NCI-H446 treated with DMSO at 0.1 percent for 48 hours (cell line): ENCODE measurements around the gene TRIM14.
"Not testable (repeated sequence)": the region's sequence is repeated elsewhere in the genome, so short reads cannot be mapped to it uniquely, and the experiment has no call there.

Source experiments
- DNase-seq: peaks from one replicate; lab custom pipeline; 2025; lab: John Stamatoyannopoulos, UW

TRIM14 gene

DNA sequence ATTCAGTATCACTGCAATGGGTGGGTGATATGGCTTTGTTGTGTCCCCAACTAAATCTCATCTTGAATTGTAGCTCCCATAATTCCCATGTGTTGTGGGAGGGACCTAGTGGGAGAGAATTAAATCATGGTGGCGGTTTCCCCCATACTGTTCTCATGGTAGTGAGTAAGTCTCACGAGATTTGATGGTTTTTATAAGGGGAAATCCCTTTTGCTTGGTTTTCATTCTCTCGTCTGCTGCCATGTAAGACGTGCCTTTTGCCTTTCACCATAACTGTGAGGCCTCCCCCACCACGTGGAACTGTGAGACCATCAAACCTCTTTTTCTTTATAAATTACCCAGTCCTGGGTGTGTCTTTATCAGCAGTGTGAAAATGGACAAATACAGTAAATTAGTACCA is 72.0 kb downstream of the TRIM14 start:
- DNase-seq = no peak

DNA sequence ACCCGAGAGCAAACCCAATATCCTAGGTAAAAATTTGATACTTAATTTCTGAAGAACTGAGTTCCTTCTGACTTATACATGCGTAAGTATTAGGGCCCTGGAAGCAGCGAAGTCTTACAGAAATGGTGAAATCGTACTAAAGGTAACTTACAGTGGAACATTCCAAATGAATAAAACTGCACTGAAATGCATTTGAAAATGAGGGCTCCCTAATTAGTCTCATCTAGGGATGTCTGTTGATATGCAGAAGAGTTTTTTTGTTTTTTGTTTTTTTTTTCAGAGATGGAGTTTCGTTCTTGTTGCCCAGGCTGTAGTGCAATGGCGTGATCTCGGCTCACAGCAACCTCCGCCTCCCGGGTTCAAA is 72.9 kb downstream of the TRIM14 start:
- DNase-seq = no peak

DNA sequence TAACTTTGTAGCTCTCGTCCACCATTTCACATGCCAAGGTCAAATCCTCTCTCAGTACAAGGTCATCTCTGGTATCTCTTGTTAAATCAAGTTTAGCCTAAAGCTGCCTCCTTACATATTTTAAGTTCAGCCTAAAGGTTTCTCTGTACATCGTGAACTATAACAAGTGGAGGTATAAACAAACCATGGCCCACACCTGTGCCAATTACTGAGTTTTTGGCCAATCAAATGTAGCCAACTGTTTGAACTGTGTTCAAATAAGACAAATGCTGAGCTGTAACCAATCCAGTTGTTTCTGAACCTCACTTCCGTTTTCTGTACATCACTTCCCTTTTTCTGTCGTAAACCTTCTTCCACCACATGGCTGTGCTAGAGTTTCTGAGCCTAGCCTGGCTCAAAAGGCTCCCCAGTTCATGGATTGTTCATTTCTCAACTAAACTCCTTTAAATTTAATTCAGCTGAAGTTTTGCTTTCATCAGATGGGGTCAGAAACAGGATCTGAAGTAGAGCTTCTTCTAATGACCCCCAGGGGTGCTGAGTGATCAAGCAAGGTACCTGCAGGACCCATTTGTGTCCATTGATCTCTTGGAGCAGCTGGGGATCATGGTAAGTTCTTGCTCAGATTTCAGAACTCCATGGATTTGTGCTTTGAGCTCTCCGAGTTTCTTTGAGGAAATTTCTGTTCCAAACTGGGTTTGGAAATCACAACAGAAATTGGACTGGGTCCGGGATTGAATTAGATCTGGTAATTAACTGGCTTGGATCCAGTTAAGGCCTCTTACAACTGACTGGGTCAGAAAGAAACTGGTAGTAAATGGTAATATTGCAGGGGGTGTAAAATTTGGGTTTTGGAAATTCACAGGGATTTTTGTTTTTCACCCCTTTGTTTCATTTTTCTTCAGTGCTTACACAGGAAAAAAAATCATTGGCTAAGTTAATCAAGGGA is 73.5 kb downstream of the TRIM14 start:
- peak; percentile 3 for DNase-seq

DNA sequence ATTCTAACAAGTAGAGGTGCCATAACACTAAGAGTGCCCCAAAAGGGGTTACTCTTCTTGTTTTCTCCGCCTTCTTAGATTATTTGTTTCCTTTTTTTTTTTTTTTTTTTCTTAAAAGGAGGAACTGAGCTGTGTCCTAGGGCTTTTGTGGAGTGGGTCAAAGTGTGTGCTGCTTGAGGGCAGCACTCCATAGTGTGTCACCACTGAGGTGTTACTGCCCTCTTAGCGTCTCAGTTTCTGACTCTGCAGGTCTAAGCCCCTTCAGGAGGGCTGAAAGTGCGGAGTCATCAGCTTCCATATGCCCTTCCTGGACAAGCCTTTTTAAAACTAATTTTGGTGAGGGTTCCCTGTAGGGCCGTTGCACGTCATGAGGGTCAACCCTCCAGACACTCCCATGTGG is 75.1 kb downstream of the TRIM14 start:
- DNase-seq = no peak

DNA sequence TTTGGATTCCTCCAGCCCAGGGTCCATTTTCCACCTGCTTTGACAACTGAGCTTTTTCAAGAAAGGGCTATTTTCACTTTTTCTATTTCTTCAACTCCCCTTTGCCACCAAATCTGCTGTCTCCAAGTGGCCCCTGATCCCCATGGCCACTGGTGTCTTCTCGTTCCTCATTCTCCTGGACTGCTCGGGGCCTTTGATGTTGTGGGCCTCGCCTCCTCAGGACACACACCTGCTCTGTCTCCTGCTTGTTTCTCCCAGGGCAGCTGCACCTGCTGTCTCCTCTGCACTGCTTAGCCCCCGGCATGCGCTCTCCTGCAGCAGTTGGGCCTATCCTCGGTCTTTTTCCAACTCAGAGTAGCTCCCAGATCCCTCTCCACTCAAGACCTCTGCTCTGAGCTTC is 78.8 kb downstream of the TRIM14 start:
- no peak for DNase-seq

DNA sequence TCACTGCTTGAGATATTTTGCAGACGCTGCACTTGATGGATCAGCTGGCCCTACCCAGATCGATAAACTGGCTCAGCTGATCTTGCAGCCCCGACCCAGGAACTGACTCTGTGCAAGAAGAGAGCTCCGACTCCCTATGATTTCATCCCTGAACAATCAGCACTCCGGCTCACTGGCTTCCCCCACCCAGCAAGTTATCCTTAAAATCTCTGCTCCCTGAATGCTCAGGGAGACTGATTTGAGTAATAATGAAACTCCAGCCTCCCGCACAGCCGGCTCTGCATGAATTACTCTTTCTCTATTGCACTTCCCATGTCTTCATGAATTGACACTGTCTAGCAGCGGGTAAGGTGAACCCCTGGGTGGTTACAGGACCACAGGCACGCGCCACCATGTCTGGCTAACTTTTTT is 79.4 kb downstream of the TRIM14 start:
- DNase-seq = no peak

DNA sequence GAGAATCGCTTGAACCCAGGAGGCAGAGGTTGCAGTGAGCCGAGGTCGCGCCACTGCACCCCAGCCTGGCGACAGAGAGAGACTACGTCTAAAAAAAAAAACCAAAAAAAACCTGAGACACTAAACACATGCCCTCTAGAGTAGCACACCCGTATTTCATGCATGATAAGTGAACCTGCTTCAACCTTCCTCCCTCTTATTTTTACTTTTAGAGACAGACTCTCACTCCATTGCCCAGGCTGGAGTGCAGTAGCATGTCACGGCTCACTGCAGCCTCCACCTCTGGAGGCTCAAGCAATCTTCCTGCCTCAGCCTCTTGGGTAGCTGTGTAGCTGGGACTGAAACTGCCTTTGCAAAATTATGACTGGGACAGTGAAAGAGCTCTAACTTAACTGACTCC is 80.1 kb downstream of the TRIM14 start:
- no peak for DNase-seq

DNA sequence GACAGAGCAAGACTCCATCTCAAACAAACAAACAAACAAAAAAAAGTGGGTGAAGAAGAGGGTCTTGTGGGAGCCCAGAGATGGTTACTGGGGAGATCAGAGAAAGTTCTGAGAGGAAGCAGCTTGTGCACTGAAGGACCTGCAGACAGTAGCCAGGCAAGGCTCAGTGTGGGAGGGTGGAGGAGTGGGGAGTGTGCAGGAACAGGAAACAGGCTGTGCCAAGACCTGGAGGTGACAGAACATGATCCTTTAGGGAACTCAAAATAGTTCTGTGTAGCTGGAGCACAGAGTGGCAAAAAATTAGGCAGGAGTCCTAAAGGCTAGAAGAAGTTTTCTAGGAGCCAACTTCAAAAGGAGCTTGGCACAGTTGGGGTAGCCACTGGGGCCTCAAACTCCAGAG is 81.7 kb downstream of the TRIM14 start:
- no peak for DNase-seq

DNA sequence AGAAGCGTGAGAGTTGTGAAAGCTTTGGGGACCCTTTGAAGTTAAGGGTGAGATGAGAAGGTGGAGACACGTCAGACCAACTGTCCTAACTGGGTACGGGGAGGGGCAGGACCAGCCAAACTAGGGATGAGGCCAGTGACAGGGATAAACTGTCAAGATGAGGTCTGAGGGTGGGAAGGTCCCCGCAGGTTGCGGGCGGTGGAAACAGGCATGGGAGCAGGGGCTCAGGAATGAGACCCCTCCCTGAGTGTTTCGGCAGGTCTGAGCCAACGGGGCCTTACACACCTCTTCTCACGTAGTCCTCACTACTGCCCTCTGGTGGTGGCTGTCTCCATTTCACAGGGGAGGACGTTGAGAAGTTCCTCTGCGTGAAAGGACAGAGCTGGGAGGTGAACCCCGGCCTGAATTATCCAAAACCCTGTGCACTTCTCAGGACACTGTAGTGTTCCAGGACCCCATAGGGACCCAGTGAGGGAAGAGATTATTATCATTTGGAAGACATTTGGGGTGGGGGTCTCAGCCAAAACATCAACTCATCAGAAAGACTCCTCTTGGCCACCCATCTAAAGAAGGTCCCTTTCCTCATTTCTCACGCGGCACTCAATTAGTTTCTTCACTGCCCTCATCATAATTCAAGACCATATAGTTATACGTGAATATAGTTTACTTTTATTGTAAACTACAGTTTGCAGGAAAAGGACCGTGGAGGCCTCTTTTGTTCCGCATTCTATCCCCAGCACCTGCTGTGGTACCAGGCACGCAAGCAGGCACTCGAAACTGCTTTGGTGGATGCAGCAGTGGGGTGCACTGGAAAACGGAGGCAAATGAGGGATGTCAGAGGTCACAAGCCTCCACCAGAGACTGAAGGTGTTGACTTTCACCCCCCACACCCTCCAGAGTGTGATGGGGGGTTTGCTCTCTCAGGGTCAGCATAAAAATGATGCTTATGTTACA is 84.2 kb downstream of the TRIM14 start:
- DNase-seq = no peak

DNA sequence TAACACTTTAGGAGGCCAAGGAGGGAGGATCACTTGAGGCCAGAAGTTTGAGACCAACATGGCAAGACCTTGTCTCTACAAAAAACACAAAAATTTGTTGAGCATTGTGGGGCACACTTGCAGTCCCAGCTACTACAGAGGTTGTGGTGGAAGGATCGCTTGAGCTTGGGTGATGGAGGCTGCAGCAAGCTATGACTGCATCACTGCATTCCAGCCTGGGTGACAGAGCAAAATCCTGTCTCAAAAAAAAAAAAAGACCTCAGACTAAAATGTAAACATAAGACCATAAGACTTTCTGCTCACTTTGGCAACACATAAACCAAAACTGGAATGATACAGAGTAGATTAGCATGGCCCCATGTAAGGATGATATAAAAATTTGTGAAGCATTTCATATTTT is 87.1 kb downstream of the TRIM14 start:
- DNase-seq = no peak

DNA sequence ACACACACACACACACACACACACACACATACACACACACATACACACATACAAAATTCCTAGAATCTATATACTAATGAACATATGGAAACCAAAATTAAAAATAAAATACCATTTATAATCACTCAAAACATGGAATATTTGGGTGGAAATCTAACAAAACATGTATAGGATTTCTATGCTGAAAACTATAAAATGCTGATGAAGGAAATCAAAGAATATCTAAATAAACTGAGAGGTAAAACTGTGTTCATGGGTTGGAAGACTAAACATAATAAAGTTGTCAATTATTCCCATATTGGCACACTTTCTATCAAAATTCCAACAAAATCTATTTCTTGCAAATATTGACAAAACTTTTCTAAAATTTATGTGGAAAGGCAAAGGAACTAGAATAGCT is 87.9 kb downstream of the TRIM14 start:
- no peak for DNase-seq

DNA sequence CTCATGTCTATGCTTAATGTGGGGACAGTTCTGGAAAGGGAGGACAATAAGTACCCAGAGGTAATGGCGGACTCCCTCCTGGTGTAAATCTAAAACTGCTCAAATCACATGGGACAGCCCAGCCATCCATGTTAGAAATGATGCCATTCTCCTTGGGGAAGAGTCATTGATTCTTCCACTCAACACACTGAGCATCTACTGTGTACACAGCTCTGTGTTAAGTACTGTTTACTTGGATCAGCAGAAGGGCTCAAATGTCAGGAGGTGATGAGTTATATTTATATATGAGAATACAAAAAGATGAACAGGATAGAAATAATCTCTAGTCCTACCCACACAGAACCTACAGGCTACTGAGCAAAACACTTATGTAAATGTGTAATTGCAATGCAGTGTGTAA is 94.3 kb downstream of the TRIM14 start:
- no peak for DNase-seq

DNA sequence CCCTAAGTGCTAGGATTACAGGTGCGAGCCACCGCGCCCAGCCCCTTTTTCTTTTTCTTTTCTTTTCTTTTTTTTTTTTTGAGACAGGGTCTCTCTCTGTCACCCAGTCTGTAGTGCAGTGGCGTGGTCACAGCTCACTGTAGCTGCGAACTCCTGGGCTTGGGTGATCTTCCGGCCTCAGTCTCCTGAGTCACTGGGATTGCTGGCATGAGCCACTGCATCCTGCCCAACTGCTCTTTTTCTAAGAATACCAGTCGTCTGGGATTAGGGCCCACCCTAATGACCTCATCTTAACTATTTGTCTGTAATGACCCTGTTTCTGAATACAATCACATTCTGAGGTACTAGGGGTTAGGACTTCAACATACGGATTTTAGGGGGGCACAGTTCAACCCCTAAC is 96.6 kb downstream of the TRIM14 start:
- DNase-seq = no peak

DNA sequence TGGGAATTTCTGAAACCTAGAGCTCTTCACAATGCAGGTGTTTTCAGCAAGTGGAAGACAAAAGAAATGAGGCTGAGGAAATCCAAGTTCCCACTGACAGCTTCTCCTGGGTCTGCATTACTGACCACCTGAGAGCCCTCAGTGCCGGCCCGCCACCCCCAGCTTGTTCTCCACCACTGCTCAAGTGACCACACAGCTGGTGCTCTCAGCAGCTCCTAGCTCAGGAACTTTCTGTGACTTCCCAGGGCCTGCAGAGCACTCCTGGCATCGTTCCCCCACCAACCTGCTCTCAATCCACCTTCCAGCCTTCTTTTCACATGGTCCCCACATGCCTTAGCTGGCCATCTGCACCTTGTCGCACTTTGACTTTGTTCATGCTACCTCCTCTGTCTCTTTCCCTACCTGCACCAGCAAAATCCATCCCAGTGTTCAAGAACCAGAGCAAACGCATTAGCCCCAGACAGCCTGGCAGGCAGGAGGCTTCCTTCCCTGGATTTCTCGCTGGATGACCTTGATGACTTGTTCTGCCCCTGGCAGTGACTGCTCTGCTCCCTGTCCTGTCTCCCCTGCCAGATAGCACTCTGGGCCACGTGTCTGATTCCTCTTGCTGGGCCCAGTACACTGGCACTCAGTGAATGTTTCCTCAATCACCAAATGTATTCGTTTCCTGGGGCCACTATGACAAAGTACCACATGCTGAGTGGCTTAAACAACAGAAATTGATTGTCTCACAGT is 97.5 kb downstream of the TRIM14 start:
- DNase-seq = no peak

DNA sequence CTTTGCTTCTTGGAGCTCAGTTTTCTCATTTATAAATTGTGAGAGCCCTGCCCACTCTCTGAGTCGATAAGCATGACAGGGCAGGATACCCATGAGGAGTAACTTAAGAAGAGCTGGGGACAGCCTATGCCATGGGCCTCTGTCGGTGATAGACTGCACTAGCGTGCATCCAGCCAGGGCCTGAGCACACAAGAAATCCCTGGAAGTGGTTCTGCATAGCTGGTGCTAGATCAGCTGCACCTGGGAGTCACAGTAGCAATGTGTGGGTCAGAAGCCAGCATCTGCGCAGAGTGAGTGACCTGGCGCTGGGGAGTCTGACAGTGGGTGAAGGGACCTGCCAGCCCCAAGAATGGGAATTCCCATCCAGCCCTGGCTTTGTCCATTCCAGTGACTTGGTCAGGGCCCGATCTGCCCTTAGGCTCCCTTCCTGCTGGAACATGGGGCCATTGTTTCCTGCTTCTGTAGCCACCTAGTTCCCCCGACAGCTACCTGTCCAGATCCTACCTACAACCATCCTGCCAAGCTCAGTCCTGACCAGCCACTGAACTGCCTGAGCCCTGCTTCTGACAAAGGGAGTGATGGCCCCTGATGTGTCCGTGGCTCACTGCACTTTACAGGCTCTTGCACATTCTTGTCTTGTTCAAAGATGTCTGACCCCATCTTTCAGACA is 98.4 kb downstream of the TRIM14 start:
- DNase-seq = no peak

DNA sequence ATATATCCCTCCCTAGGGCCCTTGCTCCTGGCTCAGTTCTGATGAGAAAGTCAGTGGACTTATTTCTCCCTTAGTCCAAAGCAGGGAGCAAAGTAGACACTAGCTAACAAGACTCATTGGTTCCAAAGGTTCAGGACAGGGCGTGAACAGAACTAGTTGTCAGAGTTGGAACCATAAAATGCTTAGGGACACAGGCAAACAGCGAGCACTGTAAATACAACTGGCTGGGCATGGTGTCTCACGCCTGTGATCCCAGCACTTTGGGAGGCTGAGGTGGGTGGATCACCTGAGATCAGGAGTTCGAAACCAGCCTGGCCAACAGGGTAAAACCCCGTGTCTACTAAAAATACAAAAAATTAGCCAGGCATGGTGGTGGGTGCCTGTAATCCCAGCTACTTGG is 99.2 kb downstream of the TRIM14 start:
- not testable (repeated sequence) for DNase-seq
